A549 treated with AZD2906 at 1 μM for 4 hours (cell line): ENCODE measurements around the gene CLEC4C. TPM values are rescaled to one million over a fixed set of nuclear protein-coding genes. Genes with fewer than 3 reads are reported as not detected.

Experiments used
- total RNA-seq: library from RNA; stranded (reverse); fragments of 200-300 nt; extraction: Qiagen RNA extraction; gene quantifications from 5 replicates; pipeline ENCODE4 v1.2.3, GENCODE V29; 2022

Gene CLEC4C, protein sequence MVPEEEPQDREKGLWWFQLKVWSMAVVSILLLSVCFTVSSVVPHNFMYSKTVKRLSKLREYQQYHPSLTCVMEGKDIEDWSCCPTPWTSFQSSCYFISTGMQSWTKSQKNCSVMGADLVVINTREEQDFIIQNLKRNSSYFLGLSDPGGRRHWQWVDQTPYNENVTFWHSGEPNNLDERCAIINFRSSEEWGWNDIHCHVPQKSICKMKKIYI
- total RNA-seq = not detected in 5 replicates

GRCh38 chr12:7747246-7747645, at the start of gene CLEC4C:
Gene CLEC4C, minus strand, starts transcription at chr12:7747375. Its CDS starts 27 bp downstream, at chr12:7747348.

GRCh38 chr12:7788884-7789528, 41.8 kb upstream of the CLEC4C start, which contains the start of gene NANOG:
Gene NANOG, plus strand, starts transcription at chr12:7789402. Its CDS starts 213 bp downstream, at chr12:7789615.

GRCh38 chr12:7711133-7711532, 36.0 kb downstream of the CLEC4C start, which contains the start of gene DPPA3:
Gene DPPA3, plus strand, starts transcription at chr12:7711433. Its CDS starts 138 bp downstream, at chr12:7711571.

DNA sequence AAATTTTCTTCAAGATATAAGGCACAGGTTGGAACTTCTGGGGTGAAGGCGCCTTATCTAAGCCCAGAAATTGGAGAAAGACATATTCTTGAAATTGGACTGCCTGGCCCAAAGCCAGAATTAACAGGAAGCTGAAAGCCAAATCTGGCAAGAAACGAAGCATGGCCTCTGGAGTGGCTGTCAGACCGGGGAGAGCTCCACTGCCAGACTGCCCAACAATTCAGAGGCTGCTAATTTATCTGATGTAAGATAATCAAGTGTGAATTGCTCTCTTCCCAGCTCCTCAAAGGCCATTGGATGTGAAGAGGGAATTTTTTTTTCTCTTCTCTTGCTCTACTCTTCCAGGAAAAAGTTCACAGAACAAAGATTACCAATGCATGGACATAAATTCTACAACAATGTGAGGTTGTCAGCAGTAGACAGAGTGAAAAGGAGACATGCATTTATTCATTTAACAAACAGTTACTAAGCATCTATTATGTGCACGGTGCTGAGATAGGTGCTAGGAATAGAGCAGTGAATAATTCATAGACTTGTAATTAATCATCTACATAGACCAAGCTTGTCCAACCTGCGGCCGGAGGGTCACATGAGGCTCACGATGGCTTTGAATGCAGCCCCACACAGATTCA, 51.5 kb downstream of the CLEC4C start, which contains the start of gene GDF3:
TSS of gene GDF3 (minus strand) at position 210 of the 632 bp plus-strand sequence. CDS start at position 163, 47 bp downstream.

Other genes with a start within 250 kb of the CLEC4C start
- gene CD163, start 243.6 kb downstream of the CLEC4C start, total RNA-seq = 0.03 to 0.06 TPM (median 0.06 TPM) in 3 of 5 replicates, not detected in the others
- gene APOBEC1, start 81.5 kb downstream of the CLEC4C start, total RNA-seq = not detected in 5 replicates
- not detected in 5 replicates for gene GDF3, start 51.6 kb downstream of the CLEC4C start, total RNA-seq
- gene DPPA3, start 35.9 kb downstream of the CLEC4C start, total RNA-seq = not detected in 5 replicates
- not detected in 5 replicates for gene NANOGNB, start 17.8 kb upstream of the CLEC4C start, total RNA-seq
- gene NANOG, start 42.0 kb upstream of the CLEC4C start, total RNA-seq = 0.03 to 0.19 TPM (median 0.07 TPM) in 3 of 5 replicates, not detected in the others
- 0.78 to 1.1 TPM (median 0.93 TPM) in 5 replicates for gene SLC2A14, start 125.5 kb upstream of the CLEC4C start, total RNA-seq
- gene SLC2A3, start 188.8 kb upstream of the CLEC4C start, total RNA-seq = 9.4 to 13.3 TPM (median 11.6 TPM) in 5 replicates